Osteoblast (primary cell): ENCODE data around the gene PRPH. TPM values are rescaled to one million over a fixed set of nuclear protein-coding genes. Genes with fewer than 3 reads are reported as not detected.

ENCODE experiments used
- DNase-seq: peaks from one replicate; pipeline ENCODE4 v3.0.0; 2011; ENCODE audit warnings: low spot score, mixed read lengths; ENCODE audit not compliant: insufficient read length; ENCODE audit errors: missing footprints
- H2AFZ ChIP-seq: 2 replicates; pipeline ENCODE4 v1.6.0; 2011; ENCODE audit warnings: mild to moderate bottlenecking, low read length
- H3K27ac ChIP-seq: 2 replicates; pipeline ENCODE4 v1.5.1; 2011; ENCODE audit warnings: mild to moderate bottlenecking, low read depth, low read length, moderate library complexity
- H3K27me3 ChIP-seq: 2 replicates; pipeline ENCODE4 v1.6.0; 2012; ENCODE audit warnings: mild to moderate bottlenecking, control low read depth, inconsistent platforms, low read length, moderate library complexity; ENCODE audit not compliant: insufficient read depth
- H3K36me3 ChIP-seq: 2 replicates; pipeline ENCODE4 v1.5.1; 2011; ENCODE audit warnings: mild to moderate bottlenecking, low read length, control low read depth, moderate library complexity; ENCODE audit not compliant: insufficient read depth
- H3K4me1 ChIP-seq: 2 replicates; pipeline ENCODE4 v1.5.1; 2011; ENCODE audit warnings: mild to moderate bottlenecking, low read length, control low read depth, moderate library complexity; ENCODE audit not compliant: insufficient read depth
- H3K4me2 ChIP-seq: 2 replicates; pipeline ENCODE4 v1.6.0; 2011; ENCODE audit warnings: mild to moderate bottlenecking, low read length; ENCODE audit not compliant: insufficient read depth
- H3K4me3 ChIP-seq: fragments of 200-600 bp; sonication (generic); 3 replicates; pipeline ENCODE4 v1.5.1; 2012; ENCODE audit warnings: mild to moderate bottlenecking, low read length, inconsistent platforms; ENCODE audit not compliant: insufficient read depth
- H3K79me2 ChIP-seq: 2 replicates; pipeline ENCODE4 v1.6.0; 2012; ENCODE audit warnings: mild to moderate bottlenecking, low read length, control low read depth, inconsistent platforms; ENCODE audit not compliant: insufficient read depth
- H3K9me3 ChIP-seq: 2 replicates; pipeline ENCODE4 v1.5.1; 2011; ENCODE audit warnings: low read depth, low read length, control low read depth
- H4K20me1 ChIP-seq: 2 replicates; pipeline ENCODE4 v1.6.0; 2012; ENCODE audit warnings: mild to moderate bottlenecking, low read length, control low read depth; ENCODE audit not compliant: insufficient read depth
- CTCF ChIP-seq: IDR thresholded peaks from 2 replicates; pipeline ENCODE4 v1.5.1; 2011; ENCODE audit warnings: mild to moderate bottlenecking, low read depth, low read length, moderate library complexity; ENCODE audit errors: extremely low read depth
- total RNA-seq: library from RNA; depleted of rRNA; stranded (reverse); fragments of >200 nt; gene quantifications from 2 replicates; pipeline ENCODE4 v1.2.3, GENCODE V29; 2012

Gene PRPH
- total RNA-seq, 1 donor, result under 0.01 TPM

GRCh38 chr12:49283541-49284429, 11.2 kb upstream of the PRPH start:
- H2AFZ ChIP-seq, result no peak overlapping the region
- no peak overlapping the region for H3K4me2 ChIP-seq
- H3K9me3 ChIP-seq, result peaks cover 2% of the 10 kb centered on the region
- peak; percentile 22 for TF ChIP-seq CTCF
- H3K27me3 ChIP-seq, result peaks cover 3% of the 10 kb centered on the region
- no peak overlapping the region for H3K4me3 ChIP-seq
- no peaks in the 10 kb centered on the region for H4K20me1 ChIP-seq
- no peaks in the 10 kb centered on the region for H3K79me2 ChIP-seq
- H3K27ac ChIP-seq, result no peak overlapping the region
- no peaks in the 10 kb centered on the region for H3K36me3 ChIP-seq
- no peak for DNase-seq
- H3K4me1 ChIP-seq, result no peaks in the 10 kb centered on the region

- Histone ChIP-seq H2AFZ (no peak overlapping the region), H3K4me1 (no peaks in the 10 kb centered on the region), H3K36me3 (no peaks in the 10 kb centered on the region), H3K4me2 (no peak overlapping the region), H4K20me1 (no peaks in the 10 kb centered on the region), H3K9me3 (peaks cover 2% of the 10 kb centered on the region), H3K79me2 (no peaks in the 10 kb centered on the region), H3K27ac (no peak overlapping the region), H3K27me3 (peaks cover 3% of the 10 kb centered on the region), H3K4me3 (no peak overlapping the region)
- TF ChIP-seq CTCF, result no peak
- DNase-seq, result no peak
Measured at GRCh38 chr12:49284672-49285071, 10.3 kb upstream of the PRPH start.

DNA sequence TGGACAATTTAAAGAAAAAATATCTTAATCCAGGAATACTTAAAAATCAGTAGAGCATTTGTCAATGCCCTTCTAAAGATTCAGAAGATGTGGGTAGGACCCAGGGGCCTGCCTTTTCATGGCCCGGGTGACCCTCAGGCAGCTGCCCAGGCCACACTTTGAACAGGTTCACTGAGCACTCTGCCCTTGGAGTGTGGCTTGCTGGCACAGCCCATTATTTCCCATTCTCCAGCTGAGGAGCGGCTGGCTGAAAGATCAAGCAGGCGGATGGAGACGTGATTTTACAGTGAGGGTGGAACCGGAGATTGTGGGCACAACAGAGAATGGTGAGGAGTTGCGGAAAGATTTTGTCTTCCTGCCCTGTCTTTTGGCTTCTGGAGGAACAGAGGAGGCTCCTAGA, 7.1 kb upstream of the PRPH start:
- no peak for TF ChIP-seq CTCF
- Histone ChIP-seq H3K27ac (no peak overlapping the region), H2AFZ (no peak overlapping the region), H3K79me2 (no peaks in the 10 kb centered on the region), H3K36me3 (no peaks in the 10 kb centered on the region), H3K4me3 (no peak overlapping the region), H3K9me3 (peaks cover 2% of the 10 kb centered on the region), H3K27me3 (peaks cover 3% of the 10 kb centered on the region), H3K4me2 (no peak overlapping the region), H3K4me1 (no peaks in the 10 kb centered on the region), H4K20me1 (no peaks in the 10 kb centered on the region)
- DNase-seq, result no peak

DNA sequence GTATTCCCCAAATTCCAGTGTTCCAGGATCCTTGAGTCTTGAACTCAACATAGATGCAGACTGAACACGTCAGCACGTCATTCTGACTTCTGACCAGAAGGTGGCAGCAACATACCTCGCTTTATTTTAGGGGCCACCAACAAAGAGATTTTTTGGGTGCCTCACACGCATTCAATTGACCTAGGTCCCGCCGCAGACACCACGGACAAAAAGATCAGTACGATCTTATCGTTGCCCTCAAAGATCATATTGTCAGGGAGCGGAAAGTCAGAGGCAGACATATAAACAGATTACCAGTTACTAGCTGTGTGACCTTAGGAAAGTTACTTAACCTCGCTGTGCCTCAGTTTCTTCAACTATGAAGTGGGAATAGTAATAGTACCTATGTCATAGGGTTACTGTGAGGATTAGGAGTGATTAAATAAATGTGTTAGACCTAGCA, 6.5 kb upstream of the PRPH start:
- Histone ChIP-seq H3K9me3 (peaks cover 2% of the 10 kb centered on the region), H4K20me1 (no peaks in the 10 kb centered on the region), H3K4me1 (no peaks in the 10 kb centered on the region), H2AFZ (no peak overlapping the region), H3K4me2 (no peak overlapping the region), H3K27ac (no peak overlapping the region), H3K79me2 (no peaks in the 10 kb centered on the region), H3K4me3 (no peak overlapping the region), H3K27me3 (peaks cover 3% of the 10 kb centered on the region), H3K36me3 (no peaks in the 10 kb centered on the region)
- TF ChIP-seq CTCF, result peak; percentile 89
- DNase-seq, result no peak
